HepG2 (cell line): ENCODE measurements around the gene ACVR1B. TPM values are rescaled to one million over a fixed set of nuclear protein-coding genes. Genes with fewer than 3 reads are reported as not detected.
A peak's percentile ranks its signal among the peaks of the same experiment; 100 is the strongest.

Experiments
- BCL6 ChIP-seq: IDR thresholded peaks from 2 replicates; pipeline ENCODE4 v1.6.1; 2016; ENCODE audit warnings: missing genetic modification reagents, missing compliant biosample characterization
- GATAD2A ChIP-seq: IDR thresholded peaks from 2 replicates; pipeline ENCODE4 v1.6.1; 2016
- HHEX ChIP-seq: IDR thresholded peaks from 2 replicates; pipeline ENCODE4 v1.6.1; 2016; ENCODE audit warnings: control low read depth
- HNRNPK ChIP-seq: fragments of 200-400 bp; formaldehyde crosslinking; IDR thresholded peaks from 2 replicates; pipeline ENCODE4 v1.6.1; 2018; ENCODE audit warnings: low read length, low read depth, moderate library complexity, mild to moderate bottlenecking; ENCODE audit not compliant: poor library complexity, severe bottlenecking
- HNRNPUL1 ChIP-seq: fragments of 200-400 bp; formaldehyde crosslinking; IDR thresholded peaks from 2 replicates; pipeline ENCODE4 v1.6.1; 2017; ENCODE audit warnings: low read depth, mild to moderate bottlenecking, low read length, moderate library complexity
- MATR3 ChIP-seq: sonication (generic); formaldehyde crosslinking; IDR thresholded peaks from 2 replicates; pipeline ENCODE4 v1.4.0; 2020; ENCODE audit warnings: missing genetic modification reagents
- PHF20 ChIP-seq: sonication (generic); formaldehyde crosslinking; IDR thresholded peaks from 2 replicates; pipeline ENCODE4 v1.5.0; 2020; ENCODE audit warnings: mild to moderate bottlenecking, missing genetic modification reagents
- SUZ12 ChIP-seq: fragments of 150-350 bp; IDR thresholded peaks from 2 replicates; pipeline ENCODE4 v1.6.1; 2014; ENCODE audit warnings: low read depth, low read length
- ZBTB3 ChIP-seq: sonication (generic); formaldehyde crosslinking; IDR thresholded peaks from 2 replicates; pipeline ENCODE4 v1.4.0; 2020; ENCODE audit warnings: low read depth, mild to moderate bottlenecking, moderate library complexity, missing genetic modification reagents, borderline replicate concordance
- ZBTB7A ChIP-seq: sonication (generic); formaldehyde crosslinking; IDR thresholded peaks from 2 replicates; pipeline ENCODE4 v1.8.0; 2022; ENCODE audit warnings: mild to moderate bottlenecking, missing genetic modification reagents
- ZNF12 ChIP-seq: sonication (generic); formaldehyde crosslinking; IDR thresholded peaks from 2 replicates; pipeline ENCODE4 v1.5.0; 2020; ENCODE audit warnings: missing genetic modification reagents
- ZNF232 ChIP-seq: sonication (generic); formaldehyde crosslinking; IDR thresholded peaks from 2 replicates; pipeline ENCODE4 v1.4.0; 2020; ENCODE audit warnings: missing genetic modification reagents, borderline replicate concordance
- ZNF546 ChIP-seq: sonication (generic); formaldehyde crosslinking; conservative IDR thresholded peaks from 2 replicates; pipeline ENCODE4 v1.8.1; 2023; ENCODE audit warnings: mild to moderate bottlenecking, missing genetic modification reagents
- polyA plus RNA-seq, 8 experiments: library from polyadenylated mRNA; depleted of rRNA in 3 of 8; stranded (reverse) in 7 of 8; unstranded in 1 of 8; fragments of >200 nt; fragmentation: Illumina TruSeq in 4 of 8; extraction: Trizol in 4 of 8; gene quantifications; 2 replicates each; pipeline versions ENCODE4 v1.2.1 to v1.2.3, GENCODE V29; 2011 to 2016; ENCODE audit warnings: low read depth in 4 of 8, missing spikeins in 1 of 8, mixed read lengths in 1 of 8; ENCODE audit not compliant: insufficient read depth in 1 of 8
- total RNA-seq, 5 experiments: library from RNA; depleted of rRNA; stranded (reverse); fragments of >200 nt; fragmentation: Illumina TruSeq; extraction: Trizol; gene quantifications; 2 replicates each; pipeline ENCODE4 v1.2.3, GENCODE V29; 2016; ENCODE audit warnings: low read depth in 1 of 5
- TF ChIP-seq, protein P1 (sequence below): sonication (generic); formaldehyde crosslinking; IDR thresholded peaks from 2 replicates; pipeline ENCODE4 v1.4.0; 2020; ENCODE audit warnings: missing genetic modification reagents, borderline replicate concordance
- TF ChIP-seq, protein P2 (sequence below): sonication (generic); formaldehyde crosslinking; IDR thresholded peaks from 2 replicates; pipeline ENCODE4 v1.5.0; 2020; ENCODE audit warnings: missing genetic modification reagents, mild to moderate bottlenecking, borderline replicate concordance
- TF ChIP-seq, protein P3 (sequence below): IDR thresholded peaks from 2 replicates; pipeline ENCODE4 v1.6.1; 2018; ENCODE audit warnings: missing genetic modification reagents
- TF ChIP-seq, protein P4 (sequence below): sonication (generic); formaldehyde crosslinking; IDR thresholded peaks from 2 replicates; pipeline ENCODE4 v1.8.1; 2022; ENCODE audit warnings: mild to moderate bottlenecking, missing genetic modification reagents
- TF ChIP-seq, protein P5 (sequence below): sonication (generic); formaldehyde crosslinking; IDR thresholded peaks from 2 replicates; pipeline ENCODE4 v1.9.0; 2021; ENCODE audit warnings: missing genetic modification reagents, mild to moderate bottlenecking, borderline replicate concordance

The ACVR1B gene
- total and polyA plus RNA-seq, 2 of the 13 experiments (the other 11 are each of a cell fraction or from before 2014, with no cell fraction given): 8.9 to 12.1 TPM

DNA sequence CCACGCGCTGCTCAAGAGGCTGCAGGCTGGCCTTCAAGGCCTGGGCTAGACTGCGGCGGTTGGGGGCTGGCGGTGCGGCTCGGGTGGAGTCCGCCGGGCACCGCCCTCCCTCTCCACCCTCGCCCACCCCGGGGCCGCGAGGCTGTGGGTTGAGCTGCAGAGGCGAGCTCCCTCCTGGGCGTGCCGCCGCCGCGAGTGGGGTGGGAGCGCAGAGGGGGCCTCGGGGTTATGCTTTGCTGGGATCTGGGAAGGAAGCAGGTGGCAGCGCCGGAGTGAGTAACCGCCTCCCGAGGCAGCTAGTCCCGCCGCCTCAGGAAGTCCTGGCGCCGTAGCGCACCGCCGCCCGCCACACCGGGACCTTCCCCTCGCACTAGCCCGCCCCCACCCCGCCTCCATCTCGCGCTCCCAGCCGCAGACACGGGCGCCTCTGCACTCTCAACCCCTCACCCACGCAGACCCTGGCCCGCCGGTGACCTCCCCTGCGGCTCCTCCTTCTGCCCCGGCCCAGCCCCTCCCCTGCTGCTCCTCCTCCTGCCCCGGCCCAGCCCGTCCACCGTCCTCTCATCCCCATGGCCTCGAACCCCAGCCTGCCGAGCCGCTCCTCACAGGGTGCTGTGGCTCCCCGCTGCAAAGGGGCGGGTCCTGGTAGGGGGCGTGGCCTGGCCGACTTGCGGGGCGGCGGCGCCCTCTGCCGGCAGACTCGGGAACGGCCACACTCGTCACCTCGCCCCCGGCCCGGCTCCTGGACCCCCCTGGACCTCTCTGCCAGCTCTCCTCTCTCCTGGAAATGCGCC, 71.9 kb downstream of the ACVR1B start (continued):
- TF ChIP-seq, protein P1, sequence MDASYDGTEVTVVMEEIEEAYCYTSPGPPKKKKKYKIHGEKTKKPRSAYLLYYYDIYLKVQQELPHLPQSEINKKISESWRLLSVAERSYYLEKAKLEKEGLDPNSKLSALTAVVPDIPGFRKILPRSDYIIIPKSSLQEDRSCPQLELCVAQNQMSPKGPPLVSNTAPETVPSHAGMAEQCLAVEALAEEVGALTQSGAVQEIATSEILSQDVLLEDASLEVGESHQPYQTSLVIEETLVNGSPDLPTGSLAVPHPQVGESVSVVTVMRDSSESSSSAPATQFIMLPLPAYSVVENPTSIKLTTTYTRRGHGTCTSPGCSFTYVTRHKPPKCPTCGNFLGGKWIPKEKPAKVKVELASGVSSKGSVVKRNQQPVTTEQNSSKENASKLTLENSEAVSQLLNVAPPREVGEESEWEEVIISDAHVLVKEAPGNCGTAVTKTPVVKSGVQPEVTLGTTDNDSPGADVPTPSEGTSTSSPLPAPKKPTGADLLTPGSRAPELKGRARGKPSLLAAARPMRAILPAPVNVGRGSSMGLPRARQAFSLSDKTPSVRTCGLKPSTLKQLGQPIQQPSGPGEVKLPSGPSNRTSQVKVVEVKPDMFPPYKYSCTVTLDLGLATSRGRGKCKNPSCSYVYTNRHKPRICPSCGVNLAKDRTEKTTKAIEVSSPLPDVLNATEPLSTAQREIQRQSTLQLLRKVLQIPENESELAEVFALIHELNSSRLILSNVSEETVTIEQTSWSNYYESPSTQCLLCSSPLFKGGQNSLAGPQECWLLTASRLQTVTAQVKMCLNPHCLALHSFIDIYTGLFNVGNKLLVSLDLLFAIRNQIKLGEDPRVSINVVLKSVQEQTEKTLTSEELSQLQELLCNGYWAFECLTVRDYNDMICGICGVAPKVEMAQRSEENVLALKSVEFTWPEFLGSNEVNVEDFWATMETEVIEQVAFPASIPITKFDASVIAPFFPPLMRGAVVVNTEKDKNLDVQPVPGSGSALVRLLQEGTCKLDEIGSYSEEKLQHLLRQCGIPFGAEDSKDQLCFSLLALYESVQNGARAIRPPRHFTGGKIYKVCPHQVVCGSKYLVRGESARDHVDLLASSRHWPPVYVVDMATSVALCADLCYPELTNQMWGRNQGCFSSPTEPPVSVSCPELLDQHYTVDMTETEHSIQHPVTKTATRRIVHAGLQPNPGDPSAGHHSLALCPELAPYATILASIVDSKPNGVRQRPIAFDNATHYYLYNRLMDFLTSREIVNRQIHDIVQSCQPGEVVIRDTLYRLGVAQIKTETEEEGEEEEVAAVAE (CRISPR knock-in tag): no peak
- TF ChIP-seq ZNF546 (CRISPR knock-in tag): 0 out of 2 replicates have a peak, but pooled peaks have one; percentile 38
- TF ChIP-seq SUZ12: no peak
- peak; percentile 89 for TF ChIP-seq ZBTB7A (CRISPR knock-in tag)
- TF ChIP-seq HNRNPUL1: no peak
- TF ChIP-seq HNRNPK: peak; percentile 35
- no peak for TF ChIP-seq MATR3 (CRISPR knock-in tag)
- TF ChIP-seq ZBTB3: no peak
- TF ChIP-seq ZNF12: no peak
- TF ChIP-seq ZNF232: no peak
- TF ChIP-seq HHEX (CRISPR knock-in tag): no peak
- TF ChIP-seq, protein P2, sequence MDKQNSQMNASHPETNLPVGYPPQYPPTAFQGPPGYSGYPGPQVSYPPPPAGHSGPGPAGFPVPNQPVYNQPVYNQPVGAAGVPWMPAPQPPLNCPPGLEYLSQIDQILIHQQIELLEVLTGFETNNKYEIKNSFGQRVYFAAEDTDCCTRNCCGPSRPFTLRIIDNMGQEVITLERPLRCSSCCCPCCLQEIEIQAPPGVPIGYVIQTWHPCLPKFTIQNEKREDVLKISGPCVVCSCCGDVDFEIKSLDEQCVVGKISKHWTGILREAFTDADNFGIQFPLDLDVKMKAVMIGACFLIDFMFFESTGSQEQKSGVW: no peak
- TF ChIP-seq GATAD2A (CRISPR knock-in tag): no peak
- no peak for TF ChIP-seq PHF20 (CRISPR knock-in tag)
- TF ChIP-seq BCL6 (CRISPR knock-in tag): no peak
- TF ChIP-seq, protein P3, sequence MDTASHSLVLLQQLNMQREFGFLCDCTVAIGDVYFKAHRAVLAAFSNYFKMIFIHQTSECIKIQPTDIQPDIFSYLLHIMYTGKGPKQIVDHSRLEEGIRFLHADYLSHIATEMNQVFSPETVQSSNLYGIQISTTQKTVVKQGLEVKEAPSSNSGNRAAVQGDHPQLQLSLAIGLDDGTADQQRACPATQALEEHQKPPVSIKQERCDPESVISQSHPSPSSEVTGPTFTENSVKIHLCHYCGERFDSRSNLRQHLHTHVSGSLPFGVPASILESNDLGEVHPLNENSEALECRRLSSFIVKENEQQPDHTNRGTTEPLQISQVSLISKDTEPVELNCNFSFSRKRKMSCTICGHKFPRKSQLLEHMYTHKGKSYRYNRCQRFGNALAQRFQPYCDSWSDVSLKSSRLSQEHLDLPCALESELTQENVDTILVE (CRISPR knock-in tag): no peak
- TF ChIP-seq, protein P4, sequence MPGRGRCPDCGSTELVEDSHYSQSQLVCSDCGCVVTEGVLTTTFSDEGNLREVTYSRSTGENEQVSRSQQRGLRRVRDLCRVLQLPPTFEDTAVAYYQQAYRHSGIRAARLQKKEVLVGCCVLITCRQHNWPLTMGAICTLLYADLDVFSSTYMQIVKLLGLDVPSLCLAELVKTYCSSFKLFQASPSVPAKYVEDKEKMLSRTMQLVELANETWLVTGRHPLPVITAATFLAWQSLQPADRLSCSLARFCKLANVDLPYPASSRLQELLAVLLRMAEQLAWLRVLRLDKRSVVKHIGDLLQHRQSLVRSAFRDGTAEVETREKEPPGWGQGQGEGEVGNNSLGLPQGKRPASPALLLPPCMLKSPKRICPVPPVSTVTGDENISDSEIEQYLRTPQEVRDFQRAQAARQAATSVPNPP: no peak
- TF ChIP-seq, protein P5, sequence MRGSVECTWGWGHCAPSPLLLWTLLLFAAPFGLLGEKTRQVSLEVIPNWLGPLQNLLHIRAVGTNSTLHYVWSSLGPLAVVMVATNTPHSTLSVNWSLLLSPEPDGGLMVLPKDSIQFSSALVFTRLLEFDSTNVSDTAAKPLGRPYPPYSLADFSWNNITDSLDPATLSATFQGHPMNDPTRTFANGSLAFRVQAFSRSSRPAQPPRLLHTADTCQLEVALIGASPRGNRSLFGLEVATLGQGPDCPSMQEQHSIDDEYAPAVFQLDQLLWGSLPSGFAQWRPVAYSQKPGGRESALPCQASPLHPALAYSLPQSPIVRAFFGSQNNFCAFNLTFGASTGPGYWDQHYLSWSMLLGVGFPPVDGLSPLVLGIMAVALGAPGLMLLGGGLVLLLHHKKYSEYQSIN (CRISPR knock-in tag): no peak
